Glomerular endothelial cell (primary cell): ENCODE results near the gene MACF1. TPM values are rescaled to one million over a fixed set of nuclear protein-coding genes. Genes with fewer than 3 reads are reported as not detected.

Source experiments
- DNase-seq: peaks from one replicate; pipeline ENCODE4 v3.0.0-alpha.2; 2011; ENCODE audit warnings: low read depth, low spot score; ENCODE audit errors: extremely low read depth
- total RNA-seq: library from RNA; depleted of rRNA; stranded (reverse); fragments of >200 nt; gene quantifications from 2 replicates; pipeline ENCODE4 v1.2.3, GENCODE V29; 2015

The MACF1 gene
- total RNA-seq, 1 donor from 2014 or later: 612 TPM

GRCh38 chr1:39255222-39255621 lies 50.7 kb downstream of the MACF1 start:
- no peak for DNase-seq

- peak; percentile 39 for DNase-seq
Observed at GRCh38 chr1:39258146-39258924, 53.8 kb downstream of the MACF1 start.

GRCh38 chr1:39258925-39259244 lies 54.4 kb downstream of the MACF1 start:
- DNase-seq: no peak

- no peak for DNase-seq
Observed at GRCh38 chr1:39261712-39262221, 57.3 kb downstream of the MACF1 start.

GRCh38 chr1:39262802-39263201 lies 58.3 kb downstream of the MACF1 start:
- DNase-seq: no peak

- no peak for DNase-seq
Observed at GRCh38 chr1:39266269-39266668, 61.8 kb downstream of the MACF1 start.

- DNase-seq: no peak
Observed at GRCh38 chr1:39266792-39267191, 62.3 kb downstream of the MACF1 start.

GRCh38 chr1:39268112-39268581 lies 63.7 kb downstream of the MACF1 start:
- peak; percentile 22 for DNase-seq

- DNase-seq: no peak
Observed at GRCh38 chr1:39268906-39269305, 64.4 kb downstream of the MACF1 start.

- DNase-seq: no peak
Observed at GRCh38 chr1:39269349-39269748, 64.9 kb downstream of the MACF1 start.

GRCh38 chr1:39269791-39270342 lies 65.4 kb downstream of the MACF1 start:
- DNase-seq: no peak

GRCh38 chr1:39270368-39270767 lies 65.9 kb downstream of the MACF1 start:
- no peak for DNase-seq

GRCh38 chr1:39272027-39272797 lies 67.7 kb downstream of the MACF1 start:
- DNase-seq: no peak

- no peak for DNase-seq
Observed at GRCh38 chr1:39272798-39273469, 68.4 kb downstream of the MACF1 start.

GRCh38 chr1:39275836-39276507 lies 71.5 kb downstream of the MACF1 start:
- no peak for DNase-seq

GRCh38 chr1:39277879-39278278 lies 73.4 kb downstream of the MACF1 start:
- DNase-seq: no peak

- DNase-seq: no peak
Observed at GRCh38 chr1:39282537-39283216, 78.2 kb downstream of the MACF1 start.

- no peak for DNase-seq
Observed at GRCh38 chr1:39283858-39284257, 79.4 kb downstream of the MACF1 start.

GRCh38 chr1:39287541-39287940 lies 83.0 kb downstream of the MACF1 start:
- DNase-seq: no peak
